ENCODE measurements around the gene SNX6.

GRCh38 chr14:34628681-34629135 is 1.2 kb downstream of the SNX6 start:
- TF ChIP-seq POLR2AphosphoS5 (IDR thresholded peaks at IDR 0.05; ENCODE audit: low read depth, low read length): no peak
- TF ChIP-seq POLR2A (IDR thresholded peaks at IDR 0.05; ENCODE audit: low read depth, low read length): no peak
- no peak for TF ChIP-seq SPI1 (IDR thresholded peaks at IDR 0.05; ENCODE audit: low read depth, low read length)
